ENCODE data around the gene LSMEM2. TPM values are rescaled to one million over a fixed set of nuclear protein-coding genes. Genes with fewer than 3 reads are reported as not detected.
A peak's percentile ranks its signal among the peaks of the same experiment; 100 is the strongest.
"Not testable (repeated sequence)": the region's sequence is repeated elsewhere in the genome, so short reads cannot be mapped to it uniquely, and the experiment has no call there.

Gene LSMEM2
- total RNA-seq, 1 donor from 2014 or later: not detected

GRCh38 chr3:50278123-50278879, 586 bp upstream of the LSMEM2 start:
- no peak for DNase-seq (ENCODE audit: low read depth in 2 of 2)

DNA sequence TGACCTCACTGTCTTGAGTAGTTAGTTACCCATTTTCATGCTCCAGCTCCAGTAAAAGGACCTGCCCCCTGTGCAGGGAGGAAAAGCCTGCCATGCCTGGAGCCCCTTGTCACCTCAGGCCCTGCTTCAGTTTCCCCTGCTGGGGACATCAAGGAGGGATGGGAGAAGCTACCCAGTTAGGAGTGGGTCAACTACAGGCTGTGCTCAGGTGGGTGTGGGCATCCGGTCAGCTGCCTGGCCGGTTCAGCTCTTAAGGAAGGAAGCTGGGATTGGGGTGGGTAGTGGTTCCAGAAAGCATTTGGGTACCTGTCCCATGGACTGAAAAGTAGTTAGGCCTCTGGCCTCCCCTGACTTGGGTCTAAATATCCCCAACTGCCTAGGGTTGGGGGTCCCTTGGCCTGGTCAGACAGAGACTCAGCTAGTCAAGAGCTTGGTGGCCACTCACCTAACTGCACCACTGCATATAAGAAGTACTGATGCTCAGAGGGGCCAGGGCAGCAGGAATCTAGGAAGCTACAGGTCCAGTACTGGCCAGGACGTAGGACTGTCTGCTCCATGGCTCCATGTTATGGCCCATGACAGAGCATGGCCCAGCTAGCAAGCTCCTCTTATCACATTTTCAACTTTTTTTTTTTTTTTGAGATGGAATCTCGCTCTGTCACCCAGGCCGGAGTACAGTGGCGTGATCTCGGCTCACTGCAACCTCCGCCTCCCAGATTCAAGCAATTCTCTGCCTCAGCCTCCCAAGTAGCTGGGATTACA, 549 bp downstream of the LSMEM2 start:
- DNase-seq (ENCODE audit: low read depth in 2 of 2): no peak

DNA sequence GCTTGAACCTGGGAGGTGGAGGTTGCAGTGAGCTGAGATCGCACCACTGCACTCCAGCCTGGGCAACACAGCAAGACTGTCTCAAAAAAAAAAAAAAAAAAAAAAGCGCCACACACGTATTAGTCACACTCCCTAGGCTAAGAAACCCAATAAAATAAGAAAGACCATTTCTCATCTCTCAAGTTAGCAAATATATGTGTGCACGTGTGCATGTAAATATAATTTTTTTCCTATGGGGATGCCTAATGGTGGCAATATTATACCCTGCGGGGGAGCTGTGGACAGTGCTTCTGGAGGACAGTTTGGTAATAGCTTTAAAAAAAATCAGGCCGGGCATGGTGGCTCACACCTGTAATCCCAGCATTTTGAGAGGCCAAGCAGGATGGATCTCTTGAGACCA, 5.2 kb downstream of the LSMEM2 start:
- not testable (repeated sequence) for DNase-seq (ENCODE audit: low read depth in 2 of 2)

DNA sequence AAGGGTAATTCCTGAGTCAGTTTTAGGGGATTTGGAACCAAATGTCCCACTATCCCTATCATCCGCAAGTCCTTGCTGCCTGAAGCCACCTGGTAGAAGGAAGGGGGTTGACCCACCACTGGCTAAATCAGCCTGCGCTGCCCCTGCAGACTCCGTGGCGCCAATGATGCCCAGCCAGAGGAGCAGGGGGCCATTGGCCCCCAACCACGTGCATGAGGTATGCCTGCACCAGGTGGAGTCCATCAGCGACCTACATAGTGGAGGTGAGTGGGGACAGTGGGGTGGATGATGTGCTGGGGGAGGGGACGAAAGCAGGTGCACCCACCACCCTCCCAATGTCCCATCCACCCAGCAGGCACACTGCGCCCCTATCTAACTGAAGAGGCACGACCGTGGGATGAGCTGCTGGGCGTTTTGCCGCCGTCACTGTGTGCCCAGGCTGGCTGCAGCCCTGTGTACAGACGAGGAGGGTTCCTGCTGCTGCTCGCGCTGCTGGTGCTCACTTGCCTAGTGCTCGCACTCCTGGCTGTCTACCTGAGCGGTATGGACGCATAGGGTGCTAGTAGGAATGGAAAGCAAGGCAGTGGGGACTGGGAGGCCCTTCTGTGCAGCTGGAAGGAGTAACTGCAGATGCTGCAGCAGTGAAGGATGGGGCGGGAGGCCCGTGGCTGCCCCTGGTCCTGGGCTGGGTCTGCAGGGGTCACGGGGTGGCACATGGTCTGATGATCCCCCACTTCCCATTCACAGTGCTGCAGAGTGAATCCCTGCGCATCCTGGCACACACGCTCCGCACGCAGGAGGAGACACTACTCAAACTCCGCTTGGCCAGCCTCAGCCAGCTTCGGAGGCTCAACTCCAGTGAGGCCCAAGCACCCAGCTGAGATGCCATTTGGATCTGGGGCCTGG, 7.7 kb downstream of the LSMEM2 start:
- no peak for DNase-seq (ENCODE audit: low read depth in 2 of 2)

- DNase-seq (ENCODE audit: low read depth in 2 of 2): no peak
Measured at GRCh38 chr3:50287262-50287661, 8.4 kb downstream of the LSMEM2 start.

GRCh38 chr3:50288387-50289007, 9.6 kb downstream of the LSMEM2 start:
- no peak for DNase-seq (ENCODE audit: low read depth in 2 of 2)

DNA sequence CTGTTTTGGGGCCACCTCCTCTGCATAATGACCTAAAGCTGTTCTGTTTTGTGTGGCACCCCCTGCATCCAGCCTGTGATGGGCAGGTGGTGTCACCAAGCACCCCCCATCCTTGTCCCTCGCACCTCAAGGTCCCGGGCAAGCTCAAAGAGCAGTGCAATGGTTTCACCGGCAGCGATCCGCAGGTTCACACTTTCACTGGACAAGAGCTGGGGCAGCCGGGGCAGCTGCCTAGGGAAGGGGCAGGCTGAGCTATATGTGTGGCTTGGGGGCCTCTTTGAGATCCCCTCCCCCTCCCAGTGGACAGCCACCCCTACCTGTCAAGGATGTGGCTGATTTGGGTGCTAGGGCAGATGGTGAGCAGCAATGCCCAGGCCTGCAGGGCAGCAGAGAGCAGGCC, 10.2 kb downstream of the LSMEM2 start:
- DNase-seq (ENCODE audit: low read depth in 2 of 2): no peak

DNA sequence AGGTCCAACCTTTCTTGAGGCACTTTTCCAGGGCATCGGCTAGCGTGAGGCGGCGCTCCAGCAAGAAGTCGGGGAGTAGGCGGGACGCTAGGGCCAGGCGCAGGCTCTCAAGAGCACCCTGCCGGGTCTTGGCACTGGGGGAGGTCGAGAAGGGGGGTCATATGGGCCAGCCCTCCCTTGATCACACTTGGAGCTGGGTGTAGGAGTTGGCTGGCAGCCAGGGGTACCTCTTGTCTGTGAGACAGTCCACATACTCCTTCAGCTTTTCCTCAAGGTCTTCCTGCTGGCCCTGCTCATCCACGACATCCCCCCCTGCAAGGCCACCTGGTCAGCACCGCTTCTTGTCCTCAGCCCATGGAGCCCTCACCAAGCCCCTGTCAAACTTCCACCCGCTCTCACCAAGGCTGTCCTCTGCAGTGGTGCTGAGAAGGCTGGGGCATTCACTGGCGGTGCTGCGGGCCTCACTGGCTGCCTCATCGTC, 11.3 kb downstream of the LSMEM2 start:
- no peak for DNase-seq (ENCODE audit: low read depth in 2 of 2)

- DNase-seq (ENCODE audit: low read depth in 2 of 2): peak; percentile 94 to 99
Measured at GRCh38 chr3:50292159-50293078, 13.5 kb downstream of the LSMEM2 start, which contains the start of gene IFRD2. Gene IFRD2, minus strand, starts transcription at chr3:50292429. Its CDS starts 155 bp downstream, at chr3:50292274.

- no peak for DNase-seq (ENCODE audit: low read depth in 2 of 2)
Measured at GRCh38 chr3:50293079-50293801, 14.4 kb downstream of the LSMEM2 start.

- no peak for DNase-seq (ENCODE audit: low read depth in 2 of 2)
Measured at GRCh38 chr3:50294089-50294488, 15.2 kb downstream of the LSMEM2 start.

GRCh38 chr3:50294492-50295403, 15.9 kb downstream of the LSMEM2 start:
- no peak for DNase-seq (ENCODE audit: low read depth in 2 of 2)

DNA sequence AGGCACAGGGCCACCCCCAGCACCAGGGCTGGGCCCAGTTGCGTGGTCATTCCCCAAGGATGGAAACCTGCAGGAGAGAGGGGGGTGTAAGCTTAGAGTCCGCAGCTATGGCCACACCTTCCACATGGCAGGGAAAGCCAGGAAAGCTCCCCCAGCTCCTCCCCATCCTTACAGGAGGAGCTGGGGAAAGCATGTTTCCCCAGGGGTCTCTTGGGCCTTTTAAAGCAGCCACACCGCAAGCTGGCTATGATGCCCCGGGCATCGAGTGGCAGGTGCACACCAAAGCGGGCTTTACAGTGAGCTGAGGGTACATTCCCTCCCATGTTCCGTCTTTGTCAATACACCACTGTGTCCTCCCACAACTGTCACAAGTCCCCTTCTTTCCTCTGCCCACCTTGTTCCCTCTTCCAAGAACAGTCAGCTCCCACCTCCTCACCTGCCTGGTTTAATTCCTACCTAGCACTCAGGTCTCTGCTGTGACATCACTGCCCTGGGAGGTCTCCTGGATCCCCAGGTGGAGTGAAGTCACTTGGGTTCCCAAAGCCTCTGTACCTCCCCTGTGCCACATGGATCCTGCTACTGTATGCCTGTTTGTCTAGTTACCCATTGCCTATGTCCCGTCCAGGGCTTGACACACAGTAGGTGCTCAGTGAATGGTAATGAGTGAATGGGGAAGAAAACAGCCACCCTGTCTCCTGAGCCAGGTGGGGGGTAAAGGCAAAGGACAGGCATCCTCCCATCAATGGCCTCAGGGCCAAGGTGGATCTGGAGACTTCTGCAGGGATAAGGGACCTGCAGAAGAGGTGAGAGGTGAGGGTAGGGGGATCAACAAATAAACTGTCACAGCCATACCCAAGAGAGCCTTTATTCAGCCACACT, 16.9 kb downstream of the LSMEM2 start:
- DNase-seq (ENCODE audit: low read depth in 2 of 2): no peak

DNA sequence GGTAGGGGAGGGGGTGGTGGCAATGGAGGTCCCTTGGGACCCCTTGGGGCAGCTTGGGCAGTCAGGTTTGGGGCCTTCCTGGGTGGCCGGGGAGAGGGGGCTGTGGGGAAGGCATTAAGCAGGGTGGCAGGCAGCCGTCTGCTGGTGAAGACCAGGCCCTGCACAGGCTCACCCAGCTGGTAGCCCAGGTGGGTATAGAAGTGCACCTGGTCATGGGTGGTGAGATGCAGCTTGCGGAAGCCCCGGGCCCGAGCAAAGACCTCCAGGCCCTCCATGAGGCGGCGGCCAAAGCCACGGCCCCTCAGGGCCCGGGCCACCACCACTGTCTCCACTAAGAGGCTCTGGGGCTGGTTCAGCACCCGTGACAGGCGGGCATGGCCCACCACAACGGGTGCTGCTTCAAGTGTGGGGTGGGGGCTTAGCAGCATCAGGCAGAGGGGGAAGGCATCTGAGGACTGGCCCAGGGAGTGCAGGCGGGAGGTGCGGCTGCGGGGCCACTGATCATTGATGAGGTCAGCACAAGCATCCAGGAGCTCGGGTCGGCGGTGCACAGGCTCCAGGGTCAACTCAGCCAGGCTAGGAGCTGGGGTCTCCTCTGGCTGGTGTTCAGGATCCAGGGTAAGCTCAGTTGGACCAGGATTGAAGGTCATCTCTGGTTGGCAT, 18.0 kb downstream of the LSMEM2 start:
- DNase-seq (ENCODE audit: low read depth in 2 of 2): no peak

- DNase-seq (ENCODE audit: low read depth in 2 of 2): no peak
Measured at GRCh38 chr3:50297384-50297775, 18.5 kb downstream of the LSMEM2 start.

DNA sequence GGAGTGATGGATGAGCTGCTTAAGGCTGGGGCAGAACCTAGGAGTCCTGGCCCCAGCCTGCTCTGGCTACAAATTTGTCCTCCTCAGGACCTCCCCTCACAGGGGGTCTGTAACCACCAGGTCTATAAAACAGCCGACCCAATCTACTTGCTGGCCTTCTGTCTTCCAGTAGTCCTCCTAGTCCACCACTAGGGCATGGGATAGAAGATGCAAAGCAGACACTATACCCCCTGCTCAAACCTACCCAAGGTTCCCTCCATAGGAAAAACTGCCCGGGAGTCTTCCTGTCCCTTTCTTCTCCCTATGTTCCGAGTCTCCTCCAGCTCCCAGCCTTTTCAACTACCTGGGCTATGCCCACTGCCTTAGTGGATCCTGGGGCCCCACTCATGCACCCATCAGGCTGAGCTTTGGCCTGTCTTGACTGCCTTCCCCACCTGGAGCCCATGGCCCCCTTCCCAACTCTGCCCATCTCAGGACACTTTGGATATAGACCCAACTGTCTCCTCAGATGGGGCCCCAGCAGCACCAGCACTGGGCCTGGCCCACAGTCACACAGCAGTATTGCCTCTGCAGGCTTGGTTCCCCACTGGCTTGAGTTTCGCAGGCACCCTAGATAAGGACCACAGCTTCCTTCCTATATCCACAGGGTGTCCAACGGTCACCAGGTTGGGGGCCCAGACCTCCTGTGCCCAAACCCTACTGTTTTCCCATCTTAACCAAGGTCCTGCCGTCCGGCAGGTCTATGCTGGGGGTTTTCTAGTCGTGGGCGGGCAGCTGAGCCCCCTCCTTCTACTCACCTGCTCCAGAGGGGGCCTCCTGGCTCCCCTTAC, 19.2 kb downstream of the LSMEM2 start:
- DNase-seq (ENCODE audit: low read depth in 2 of 2): no peak

Measured in dermis microvascular lymphatic vessel endothelial cell (primary cell).